HG03175 (cell line): ENCODE data around the gene NRSN1.
"Not testable (repeated sequence)": the region's sequence is repeated elsewhere in the genome, so short reads cannot be mapped to it uniquely, and the experiment has no call there.

Source experiments
- ATAC-seq: cut with Tn5 transposase; IDR thresholded peaks from one replicate; pipeline ENCODE4 v1.9.1; 2021; ENCODE audit warnings: mild to moderate bottlenecking, moderate library complexity; ENCODE audit not compliant: unreplicated experiment

Gene NRSN1

GRCh38 chr6:24139639-24140038 lies 13.6 kb downstream of the NRSN1 start:
- no peak for ATAC-seq

DNA sequence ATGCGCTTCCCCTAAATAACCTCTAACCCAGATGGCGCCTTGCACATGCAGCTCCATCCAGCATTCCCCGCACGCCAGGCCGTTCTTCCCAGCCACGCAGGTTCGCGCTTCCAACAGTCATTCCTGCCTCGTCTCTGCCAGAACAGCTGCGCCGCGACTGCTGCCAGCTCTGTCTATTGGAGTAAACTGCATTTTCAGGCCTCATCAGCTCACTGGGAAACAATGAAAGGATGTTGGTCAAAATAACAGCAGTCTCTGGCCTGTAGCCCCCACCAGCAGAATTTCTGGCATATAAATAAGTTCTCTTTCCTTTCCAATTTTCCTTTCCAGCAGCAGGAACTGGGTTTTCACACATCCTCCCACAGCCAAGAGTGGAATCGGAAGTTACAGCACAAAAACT lies 14.6 kb downstream of the NRSN1 start:
- ATAC-seq, result no peak

- not testable (repeated sequence) for ATAC-seq
Measured at GRCh38 chr6:24142733-24143132, 16.7 kb downstream of the NRSN1 start.

DNA sequence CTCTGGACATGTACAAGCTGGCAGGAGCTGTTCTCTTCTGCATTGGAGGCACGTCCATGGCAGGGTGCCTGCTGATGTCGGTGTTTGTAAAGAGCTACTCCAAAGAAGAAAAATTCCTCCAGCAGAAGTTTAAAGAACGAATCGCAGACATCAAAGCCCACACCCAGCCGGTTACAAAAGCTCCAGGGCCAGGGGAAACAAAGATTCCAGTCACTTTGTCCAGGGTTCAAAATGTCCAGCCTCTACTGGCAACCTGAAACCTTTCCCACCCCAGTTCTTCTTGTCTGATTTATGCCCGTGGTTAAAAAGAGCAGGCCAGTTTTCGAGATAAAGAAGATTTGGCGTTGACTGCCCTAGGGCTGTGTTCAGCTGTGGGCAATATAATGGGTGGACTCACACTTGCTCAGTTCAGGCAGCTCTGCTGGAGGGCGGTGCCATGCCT lies 19.7 kb downstream of the NRSN1 start:
- no peak for ATAC-seq

- no peak for ATAC-seq
Measured at GRCh38 chr6:24146871-24147270, 20.9 kb downstream of the NRSN1 start.

DNA sequence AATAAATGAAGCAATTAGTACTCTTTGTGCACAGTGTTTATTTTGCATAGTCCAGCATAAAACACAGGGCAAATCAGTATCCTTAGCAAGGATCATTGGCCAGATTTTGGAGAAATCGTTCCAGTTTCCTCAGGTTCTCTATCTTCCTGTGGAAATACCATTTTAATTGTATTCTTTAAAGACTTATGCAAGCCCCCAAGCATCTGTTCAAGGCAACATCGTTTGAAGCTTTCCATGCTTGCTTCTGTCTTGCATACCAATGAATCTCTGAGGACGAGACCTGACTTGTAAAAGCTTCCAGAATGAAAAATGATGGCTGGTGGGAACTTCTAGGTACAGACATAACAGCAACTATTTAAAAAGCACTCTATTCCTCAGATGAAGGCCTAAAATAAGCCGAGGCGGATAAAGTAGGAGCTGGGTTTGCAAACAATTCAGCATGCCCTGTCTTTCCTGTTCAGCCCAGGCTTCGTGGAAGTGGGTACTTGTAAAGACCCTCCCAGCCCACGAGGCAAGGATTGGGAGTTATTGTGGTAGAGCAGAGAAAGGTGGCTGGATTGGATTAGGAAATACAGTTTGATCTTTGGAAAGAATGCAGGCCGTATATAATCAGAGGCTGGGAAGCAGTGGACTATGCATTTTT lies 21.6 kb downstream of the NRSN1 start:
- no peak for ATAC-seq

DNA sequence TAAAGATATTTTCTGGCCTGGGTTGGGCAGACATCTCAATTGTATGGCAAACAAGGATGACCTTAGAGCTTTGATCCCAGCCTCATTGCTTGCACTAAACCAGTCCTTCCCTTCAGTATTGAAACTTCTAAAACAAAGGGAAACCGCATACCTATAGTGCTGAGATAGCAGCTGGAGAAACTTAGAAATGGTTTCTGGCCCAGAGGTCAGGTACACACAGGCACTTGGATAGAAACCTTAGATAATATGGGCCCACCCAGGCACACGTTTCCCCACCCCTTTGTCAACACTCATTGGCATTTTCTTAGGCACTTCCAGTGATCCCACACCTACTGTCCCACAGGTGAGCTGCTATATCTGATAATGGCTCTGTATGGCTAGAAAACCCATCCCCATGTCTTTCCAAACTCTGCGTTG lies 22.1 kb downstream of the NRSN1 start:
- ATAC-seq, result no peak

GRCh38 chr6:24148684-24149083 lies 22.7 kb downstream of the NRSN1 start:
- ATAC-seq, result no peak

DNA sequence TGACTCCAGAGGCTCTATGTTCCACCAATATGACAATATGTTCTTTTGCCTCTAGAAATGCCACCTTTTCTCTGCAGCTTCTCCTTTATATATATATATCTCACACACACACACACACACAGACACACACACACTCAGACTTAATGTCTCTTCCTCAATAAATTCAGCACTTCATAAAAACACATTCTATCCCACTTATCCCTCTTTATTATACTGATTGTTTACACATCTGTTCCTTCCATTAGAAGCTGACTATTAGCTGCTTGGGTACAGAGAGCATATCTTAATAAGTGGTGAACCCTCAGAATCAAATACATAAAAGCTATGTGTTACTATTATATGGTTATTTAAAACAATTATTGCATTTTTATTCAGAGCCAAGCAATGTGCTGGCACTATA lies 23.3 kb downstream of the NRSN1 start:
- ATAC-seq, result no peak

GRCh38 chr6:24149836-24150235 lies 23.8 kb downstream of the NRSN1 start:
- ATAC-seq, result no peak

DNA sequence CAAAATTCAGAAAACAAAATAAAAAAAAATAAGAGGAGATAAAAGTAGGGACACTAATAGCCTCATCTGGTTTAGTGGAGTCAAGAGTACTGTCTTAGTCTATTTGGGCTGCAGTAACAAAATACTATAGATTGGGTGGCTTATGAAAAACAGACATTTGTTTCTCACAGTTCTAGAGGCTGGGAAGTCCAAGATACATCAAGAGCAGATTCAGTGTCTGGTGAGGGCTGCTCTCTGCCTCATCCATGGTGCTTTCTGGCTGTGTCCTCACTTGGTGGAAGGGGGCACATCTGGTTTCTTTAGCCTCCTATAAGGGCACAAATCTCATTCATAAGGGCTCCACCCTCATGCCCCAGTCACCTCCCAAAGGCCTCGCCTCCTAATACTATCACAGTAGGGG lies 26.0 kb downstream of the NRSN1 start:
- ATAC-seq, result no peak

GRCh38 chr6:24154121-24154520 lies 28.1 kb downstream of the NRSN1 start:
- ATAC-seq, result no peak

DNA sequence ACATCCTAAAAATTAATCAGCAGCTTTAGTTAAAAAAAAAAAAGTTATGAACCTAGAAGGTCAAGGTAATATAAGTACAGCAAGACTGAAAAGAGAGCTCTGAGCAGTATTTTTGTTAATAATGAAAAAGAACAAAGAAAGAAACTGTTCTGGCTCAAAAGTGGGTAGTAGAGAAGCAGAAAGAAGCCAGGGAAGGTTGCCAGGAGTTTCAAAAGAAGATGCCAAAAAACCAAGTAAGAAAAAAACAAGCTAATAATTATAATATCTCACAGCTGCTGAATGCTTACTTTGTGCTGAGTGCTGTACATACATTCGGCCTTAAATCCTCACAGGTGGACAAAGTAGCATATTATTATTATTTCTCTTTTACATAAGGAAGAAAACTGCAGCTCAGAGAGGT lies 31.9 kb downstream of the NRSN1 start:
- no peak for ATAC-seq

GRCh38 chr6:24183584-24183983 lies 57.6 kb downstream of the NRSN1 start:
- no peak for ATAC-seq

DNA sequence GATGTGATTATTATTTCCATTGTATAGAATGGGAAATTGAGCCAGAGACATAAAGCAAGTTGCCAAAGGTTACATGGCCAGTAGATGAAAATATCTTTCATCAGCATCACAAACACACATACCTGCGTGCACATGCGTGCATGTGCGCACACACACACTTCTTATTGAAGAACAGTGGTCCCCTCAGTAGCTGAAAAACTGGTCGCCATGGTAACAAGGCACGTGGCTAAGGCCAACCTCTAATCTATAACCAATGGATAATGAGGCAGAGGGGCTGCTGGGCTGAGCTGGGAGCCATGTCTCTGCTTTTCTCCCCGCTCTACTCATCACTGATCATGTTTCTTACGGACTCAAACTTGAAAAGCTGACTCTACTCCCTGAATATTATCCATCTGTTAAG lies 60.3 kb downstream of the NRSN1 start:
- ATAC-seq, result no peak

- no peak for ATAC-seq
Measured at GRCh38 chr6:24187965-24188577, 62.1 kb downstream of the NRSN1 start.

GRCh38 chr6:24188578-24189080 lies 62.6 kb downstream of the NRSN1 start:
- ATAC-seq, result no peak

DNA sequence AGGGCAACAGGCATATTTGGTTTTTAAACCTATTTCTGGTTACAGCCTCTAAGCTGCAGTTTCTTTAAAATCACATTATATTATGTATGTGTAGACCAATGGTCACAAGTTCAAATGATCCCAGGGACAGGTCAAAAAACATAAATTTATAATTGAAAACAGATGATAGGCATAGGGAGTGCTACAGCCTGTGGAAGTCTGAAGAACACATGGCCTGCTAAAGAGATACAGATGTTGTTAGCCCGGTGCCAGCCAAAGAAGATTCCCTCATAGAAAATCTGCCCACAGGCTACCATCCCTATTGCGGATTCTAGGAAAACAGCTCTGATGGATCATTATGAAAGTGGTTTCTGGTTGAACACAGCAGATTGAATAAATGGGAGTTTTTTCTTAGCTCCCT lies 65.3 kb downstream of the NRSN1 start:
- ATAC-seq, result no peak

DNA sequence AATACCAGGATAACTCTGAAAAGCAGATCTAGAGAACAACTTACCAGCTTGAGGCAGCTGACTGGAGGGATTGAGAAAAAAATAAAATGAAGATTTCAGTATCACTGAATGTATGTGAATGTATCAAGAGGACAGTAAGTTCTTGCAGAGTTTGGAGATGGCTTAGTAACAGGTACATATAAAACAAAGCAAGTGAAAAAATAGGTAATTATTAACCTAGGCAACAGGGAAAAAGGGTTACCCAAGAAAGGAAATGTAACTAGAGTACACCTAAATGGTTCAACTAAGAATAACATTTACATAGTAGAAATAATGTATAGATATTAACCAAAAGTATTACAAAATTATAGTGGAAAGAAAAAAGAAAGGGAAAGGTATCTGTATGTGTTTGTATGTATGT lies 67.3 kb downstream of the NRSN1 start:
- ATAC-seq, result no peak

DNA sequence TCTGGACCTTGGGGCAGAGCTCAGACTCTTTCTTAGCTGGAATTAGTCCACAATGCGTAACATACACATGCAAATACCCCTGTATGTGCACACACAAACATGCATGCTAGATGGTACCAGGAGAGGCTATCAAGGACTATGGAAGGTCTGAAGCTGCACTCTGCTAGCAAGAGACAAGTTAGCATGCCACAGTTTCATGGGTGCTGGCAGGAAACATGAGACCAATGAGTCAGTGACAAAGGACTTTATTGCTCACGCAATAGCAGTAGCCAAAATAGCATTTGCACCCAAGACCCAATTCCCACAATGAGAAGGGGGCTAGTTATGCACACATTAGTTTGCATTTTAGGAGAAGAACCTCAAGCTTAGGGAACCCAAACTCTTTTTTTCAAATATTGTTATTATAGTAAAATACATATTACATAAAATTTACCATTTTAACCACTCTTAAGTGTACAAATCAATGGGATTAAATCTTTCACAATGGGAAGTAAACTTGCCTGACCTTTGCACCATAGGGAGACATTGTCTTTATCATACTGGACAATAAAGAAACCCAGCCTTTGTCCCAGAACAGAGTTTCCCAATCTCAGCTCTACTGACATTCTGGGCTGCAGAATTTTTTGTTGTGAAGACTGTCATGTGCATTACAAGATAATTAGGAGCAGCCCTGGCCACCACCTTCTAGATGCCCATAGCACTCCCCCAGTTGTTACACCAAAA lies 69.1 kb downstream of the NRSN1 start:
- no peak for ATAC-seq

DNA sequence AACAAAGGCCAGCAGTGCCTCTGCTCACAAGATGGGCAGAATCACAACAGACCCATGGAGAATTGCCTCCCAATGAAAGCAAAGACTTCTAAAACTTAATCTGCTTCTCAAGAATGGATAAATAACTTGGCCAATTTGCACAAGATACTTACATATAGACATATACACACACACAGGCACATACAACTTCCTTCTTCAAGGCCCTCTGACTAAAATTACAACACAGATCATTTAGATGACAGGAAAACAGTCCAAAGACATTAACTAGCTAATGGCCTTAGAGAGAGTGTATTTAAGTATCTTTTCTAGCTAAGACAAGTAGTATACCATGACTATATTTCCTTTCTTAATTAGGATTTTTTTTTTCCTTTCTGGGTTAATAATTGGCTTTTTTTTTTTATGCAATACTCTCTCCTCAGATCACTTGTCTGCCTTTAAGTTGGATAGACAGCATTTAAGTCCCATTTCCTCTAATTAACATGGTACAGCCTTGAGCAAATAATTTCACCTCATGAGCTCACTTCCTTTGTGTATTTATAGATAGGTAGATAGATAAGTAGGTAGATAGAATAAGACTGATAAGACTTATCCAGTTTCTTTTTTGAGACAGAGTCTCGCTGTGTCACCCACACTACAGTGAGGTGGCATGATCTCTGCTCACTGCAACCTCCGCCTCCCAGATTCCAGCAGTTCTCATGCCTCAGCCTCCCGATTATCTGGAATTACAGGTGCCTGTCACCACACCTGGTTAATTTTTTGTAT lies 70.0 kb downstream of the NRSN1 start:
- no peak for ATAC-seq
